Activated naive CD4-positive, alpha-beta T cell treated with anti-CD3 and anti-CD28 coated beads for 36 hours (primary cell): ENCODE data around the gene OR2AJ1. TPM values are rescaled to one million over a fixed set of nuclear protein-coding genes. Genes with fewer than 3 reads are reported as not detected.
"Not testable (repeated sequence)": the region's sequence is repeated elsewhere in the genome, so short reads cannot be mapped to it uniquely, and the experiment has no call there.

Source experiments
- CTCF ChIA-PET: fragments of 350-600 bp; sonication (Branson Sonifier 250); formaldehyde crosslinking; loops from one replicate; lab custom pipeline; 2021; ENCODE audit warnings: antibody characterized with exemption; lab: Charles Lee
- DNase-seq: peaks from one replicate; pipeline ENCODE4 v3.0.0-alpha.2; 2020
- H3K27ac Mint-ChIP-seq: one replicate; pipeline ENCODE4 v1.8.0; 2021; ENCODE audit warnings: mild to moderate bottlenecking, mixed read lengths
- H3K27me3 Mint-ChIP-seq: one replicate; pipeline ENCODE4 v1.8.0; 2021; ENCODE audit warnings: low read depth, mixed read lengths
- H3K36me3 Mint-ChIP-seq: one replicate; pipeline ENCODE4 v1.8.0; 2021; ENCODE audit warnings: low read depth, mixed read lengths
- H3K4me1 Mint-ChIP-seq: one replicate; pipeline ENCODE4 v1.8.0; 2021; ENCODE audit warnings: low read depth, mixed read lengths
- H3K4me3 Mint-ChIP-seq: one replicate; pipeline ENCODE4 v1.8.0; 2021; ENCODE audit warnings: mild to moderate bottlenecking, moderate library complexity, mixed read lengths
- H3K9me3 Mint-ChIP-seq: one replicate; pipeline ENCODE4 v1.8.0; 2021; ENCODE audit warnings: mixed read lengths
- intact Hi-C: fragments of 100-400 bp; cut with micrococcal nuclease; formaldehyde crosslinking; loops from one replicate; pipeline ENCODE4 v1.15.1; 2023
- total RNA-seq, 2 experiments: library from RNA; stranded (reverse); gene quantifications; one replicate each; pipeline ENCODE4 v1.2.3, GENCODE V29; 2021

Gene OR2AJ1
- total RNA-seq, 2 experiments from 2014 or later = not detected

GRCh38 chr1:247914941-247915662, 9.6 kb upstream of the OR2AJ1 start:
- intact Hi-C loops = loop anchor here (5.0 kb wide), 1 partner anchor 233 kb away; no protein-coding TSS in a partner anchor
- Mint-ChIP-seq H3K27ac (no peak overlapping the region), H3K4me3 (no peak overlapping the region), H3K9me3 (no peaks in the 10 kb centered on the region), H3K27me3 (peaks cover 2% of the 10 kb centered on the region), H3K4me1 (no peaks in the 10 kb centered on the region), H3K36me3 (no peaks in the 10 kb centered on the region)
- no peak for DNase-seq
- CTCF ChIA-PET = no interaction called here

GRCh38 chr1:247919952-247920351, 4.7 kb upstream of the OR2AJ1 start, which contains the start of gene OR2T8:
TSS of gene OR2T8 (plus strand) at chr1:247920252. CDS start at chr1:247921018, 766 bp downstream.
- Mint-ChIP-seq H3K9me3 (no peaks in the 10 kb centered on the region), H3K27ac (no peak within 1 kb of the TSS), H3K27me3 (peaks cover 2% of the 10 kb centered on the region), H3K4me3 (no peak within 1 kb of the TSS), H3K4me1 (no peaks in the 10 kb centered on the region), H3K36me3 (no peaks in the 10 kb centered on the region)
- DNase-seq = no peak
- intact Hi-C loops = no loop called here
- CTCF ChIA-PET = interaction anchor here (1.0 kb wide), 1 partner anchor 17 kb away, joined by 3 read pairs; no protein-coding TSS in a partner anchor

GRCh38 chr1:247923941-247924340, 748 bp upstream of the OR2AJ1 start:
- no peaks in the 10 kb centered on the region for H3K9me3 Mint-ChIP-seq
- no peak for DNase-seq
- H3K36me3 Mint-ChIP-seq = no peaks in the 10 kb centered on the region
- CTCF ChIA-PET = no interaction called here
- H3K27me3 Mint-ChIP-seq = no peaks in the 10 kb centered on the region
- no peak overlapping the region for H3K4me3 Mint-ChIP-seq
- no peak overlapping the region for H3K27ac Mint-ChIP-seq
- no peaks in the 10 kb centered on the region for H3K4me1 Mint-ChIP-seq
- intact Hi-C loops = no loop called here

GRCh38 chr1:247933989-247934388, 9.3 kb downstream of the OR2AJ1 start:
- H3K36me3 Mint-ChIP-seq = no peaks in the 10 kb centered on the region
- no peak overlapping the region for H3K27ac Mint-ChIP-seq
- CTCF ChIA-PET = no interaction called here
- intact Hi-C loops = no loop called here
- no peak for DNase-seq
- H3K4me1 Mint-ChIP-seq = no peaks in the 10 kb centered on the region
- no peak overlapping the region for H3K4me3 Mint-ChIP-seq
- peaks cover 4% of the 10 kb centered on the region for H3K27me3 Mint-ChIP-seq
- peaks cover 3% of the 10 kb centered on the region for H3K9me3 Mint-ChIP-seq

- CTCF ChIA-PET = interaction anchor here (1.2 to 1.6 kb wide), 2 partner anchors 9 to 30 kb away, joined by 3 to 6 read pairs; no protein-coding TSS in a partner anchor
- no peak overlapping the region for H3K27ac Mint-ChIP-seq
- peaks cover 4% of the 10 kb centered on the region for H3K27me3 Mint-ChIP-seq
- H3K4me1 Mint-ChIP-seq = no peaks in the 10 kb centered on the region
- intact Hi-C loops = loop anchor here (5.0 kb wide), 3 partner anchors 467 to 752 kb away; partner anchors contain the start of gene OR2T1
- peaks cover 3% of the 10 kb centered on the region for H3K9me3 Mint-ChIP-seq
- no peak overlapping the region for H3K4me3 Mint-ChIP-seq
- no peak for DNase-seq
- no peaks in the 10 kb centered on the region for H3K36me3 Mint-ChIP-seq
Measured at GRCh38 chr1:247935781-247936180, 11.1 kb downstream of the OR2AJ1 start.

GRCh38 chr1:247936415-247936814, 11.7 kb downstream of the OR2AJ1 start:
- H3K4me1 Mint-ChIP-seq = no peaks in the 10 kb centered on the region
- no peak overlapping the region for H3K4me3 Mint-ChIP-seq
- peaks cover 4% of the 10 kb centered on the region for H3K27me3 Mint-ChIP-seq
- peaks cover 3% of the 10 kb centered on the region for H3K9me3 Mint-ChIP-seq
- H3K27ac Mint-ChIP-seq = no peak overlapping the region
- DNase-seq = no peak
- intact Hi-C loops = loop anchor here (5.0 kb wide), 3 partner anchors 466 to 751 kb away; partner anchors contain the start of gene OR2T1
- H3K36me3 Mint-ChIP-seq = no peaks in the 10 kb centered on the region
- CTCF ChIA-PET = interaction anchor here (0.6 to 1.6 kb wide), 6 partner anchors 9 to 757 kb away, joined by 3 to 6 read pairs (median 3); partner anchors contain the start of gene OR2T8

GRCh38 chr1:247936965-247937734, 12.5 kb downstream of the OR2AJ1 start:
- CTCF ChIA-PET = interaction anchor here (0.7 to 1.6 kb wide), 3 partner anchors 10 to 525 kb away, joined by 3 to 6 read pairs (median 3); partner anchors contain the start of gene OR2T8

GRCh38 chr1:247942624-247943023, 17.9 kb downstream of the OR2AJ1 start:
- H3K4me3 Mint-ChIP-seq = no peak overlapping the region
- H3K27me3 Mint-ChIP-seq = no peaks in the 10 kb centered on the region
- no peak overlapping the region for H3K27ac Mint-ChIP-seq
- no peaks in the 10 kb centered on the region for H3K4me1 Mint-ChIP-seq
- CTCF ChIA-PET = no interaction called here
- no peaks in the 10 kb centered on the region for H3K9me3 Mint-ChIP-seq
- peaks cover 2% of the 10 kb centered on the region for H3K36me3 Mint-ChIP-seq
- no peak for DNase-seq
- intact Hi-C loops = no loop called here

More at GRCh38 chr1:247936965-247937734, 12.5 kb downstream of the OR2AJ1 start:
- H3K4me1 Mint-ChIP-seq, H3K27me3 Mint-ChIP-seq, H3K36me3 Mint-ChIP-seq, H3K9me3 Mint-ChIP-seq: not testable (repeated sequence)
- Mint-ChIP-seq H3K27ac (peak overlapping the region; percentile 41), H3K4me3 (peak overlapping the region; percentile 75)
- DNase-seq = peak; percentile 94
- intact Hi-C loops = loop anchor here (1.0 to 5.0 kb wide), 6 partner anchors 31 to 870 kb away; partner anchors contain the start of gene OR2T1

GRCh38 chr1:247948558-247948957, 23.9 kb downstream of the OR2AJ1 start, which contains the start of gene OR2L8:
TSS of gene OR2L8 (plus strand) at chr1:247948858. CDS start at chr1:247948858, 0 bp downstream.
- Mint-ChIP-seq H3K4me3 (no peak within 1 kb of the TSS), H3K4me1 (no peaks in the 10 kb centered on the region), H3K27ac (no peak within 1 kb of the TSS), H3K27me3 (no peaks in the 10 kb centered on the region), H3K9me3 (no peaks in the 10 kb centered on the region), H3K36me3 (peaks cover 14% of the 10 kb centered on the region)
- CTCF ChIA-PET = no interaction called here
- intact Hi-C loops = no loop called here
- no peak for DNase-seq

GRCh38 chr1:247953408-247953807, 28.7 kb downstream of the OR2AJ1 start:
- H3K36me3 Mint-ChIP-seq = peaks cover 15% of the 10 kb centered on the region
- CTCF ChIA-PET = no interaction called here
- H3K4me1 Mint-ChIP-seq = no peaks in the 10 kb centered on the region
- no peaks in the 10 kb centered on the region for H3K27me3 Mint-ChIP-seq
- intact Hi-C loops = no loop called here
- no peak overlapping the region for H3K27ac Mint-ChIP-seq
- DNase-seq = no peak
- peaks cover 9% of the 10 kb centered on the region for H3K9me3 Mint-ChIP-seq
- H3K4me3 Mint-ChIP-seq = no peak overlapping the region

- no peak overlapping the region for H3K27ac Mint-ChIP-seq
- intact Hi-C loops = no loop called here
- no peak overlapping the region for H3K4me3 Mint-ChIP-seq
- H3K9me3 Mint-ChIP-seq = peaks cover 11% of the 10 kb centered on the region
- H3K36me3 Mint-ChIP-seq = peaks cover 10% of the 10 kb centered on the region
- peaks cover 8% of the 10 kb centered on the region for H3K4me1 Mint-ChIP-seq
- no peak for DNase-seq
- H3K27me3 Mint-ChIP-seq = no peaks in the 10 kb centered on the region
- CTCF ChIA-PET = no interaction called here
Measured at GRCh38 chr1:247961791-247962190, 37.1 kb downstream of the OR2AJ1 start.

- no peaks in the 10 kb centered on the region for H3K27me3 Mint-ChIP-seq
- peaks cover 5% of the 10 kb centered on the region for H3K9me3 Mint-ChIP-seq
- DNase-seq = no peak
- H3K4me3 Mint-ChIP-seq = no peak overlapping the region
- H3K4me1 Mint-ChIP-seq = peaks cover 8% of the 10 kb centered on the region
- H3K27ac Mint-ChIP-seq = no peak overlapping the region
- CTCF ChIA-PET = no interaction called here
- intact Hi-C loops = no loop called here
- H3K36me3 Mint-ChIP-seq = peaks cover 11% of the 10 kb centered on the region
Measured at GRCh38 chr1:247962911-247963588, 38.4 kb downstream of the OR2AJ1 start.
